H7 (cell line): ENCODE measurements around the gene HTR3A. TPM values are rescaled to one million over a fixed set of nuclear protein-coding genes. Genes with fewer than 3 reads are reported as not detected.
A peak's percentile ranks its signal among the peaks of the same experiment; 100 is the strongest.
"Not testable (repeated sequence)": the region's sequence is repeated elsewhere in the genome, so short reads cannot be mapped to it uniquely, and the experiment has no call there.

Experiments
- DNase-seq: peaks from one replicate; pipeline ENCODE4 v3.0.0; 2012
- H3K27me3 ChIP-seq: 2 replicates; pipeline ENCODE4 v1.6.0; 2011; ENCODE audit warnings: mild to moderate bottlenecking, low read length; ENCODE audit not compliant: control insufficient read depth, insufficient read depth
- H3K36me3 ChIP-seq: replicated peaks from 2 replicates; pipeline ENCODE4 v1.5.1; 2011; ENCODE audit warnings: low read length; ENCODE audit not compliant: control insufficient read depth, insufficient read depth
- H3K4me3 ChIP-seq: 2 replicates; pipeline ENCODE4 v1.5.1; 2011; ENCODE audit warnings: low read depth, mild to moderate bottlenecking, control low read depth, low read length, moderate library complexity; ENCODE audit not compliant: insufficient read depth
- total RNA-seq: library from RNA; depleted of rRNA; stranded (reverse); fragments of >200 nt; shearing (Covaris generic); gene quantifications from 2 replicates; pipeline ENCODE4 v1.2.3, GENCODE V29; 2014; rRNA removed

HTR3A gene
- total RNA-seq: 2.0 and 5.4 TPM in 2 replicates

GRCh38 chr11:113974741-113975470 lies at the start of gene HTR3A:
Gene HTR3A (plus strand): TSS chr11:113975108. CDS start chr11:113975326, 218 bp downstream.
- Histone ChIP-seq H3K36me3 (no peaks in the 10 kb centered on the region; the same call in 1 of the 2 replicates), H3K27me3 (peaks cover 2% of the 10 kb centered on the region; the same call in 1 of the 2 replicates), H3K4me3 (peak within 1 kb of the TSS; percentile 20; the same call in 1 of the 2 replicates)
- DNase-seq: peak; percentile 88

- Histone ChIP-seq H3K4me3 (no peak overlapping the region), H3K27me3 (no peaks in the 10 kb centered on the region), H3K36me3 (no peaks in the 10 kb centered on the region)
- DNase-seq: no peak
These were observed 48.4 kb upstream of the HTR3A start for GRCh38 chr11:113926273-113927197.

GRCh38 chr11:113928311-113928710 lies 46.6 kb upstream of the HTR3A start:
- no peaks in the 10 kb centered on the region for H3K36me3 ChIP-seq
- DNase-seq: no peak
- H3K4me3 ChIP-seq: no peak overlapping the region
- no peaks in the 10 kb centered on the region for H3K27me3 ChIP-seq

- Histone ChIP-seq H3K4me3 (no peak overlapping the region), H3K27me3 (no peaks in the 10 kb centered on the region), H3K36me3 (no peaks in the 10 kb centered on the region)
- DNase-seq: peak; percentile 34
These were observed 42.1 kb upstream of the HTR3A start for GRCh38 chr11:113932788-113933187.

- not testable (repeated sequence) for H3K4me3 ChIP-seq, H3K27me3 ChIP-seq, DNase-seq, H3K36me3 ChIP-seq
These were observed 40.7 kb upstream of the HTR3A start for GRCh38 chr11:113934193-113934592.

GRCh38 chr11:113934761-113935160 lies 40.1 kb upstream of the HTR3A start:
- no peaks in the 10 kb centered on the region for H3K27me3 ChIP-seq
- H3K4me3 ChIP-seq: no peak overlapping the region
- no peak for DNase-seq

GRCh38 chr11:113935858-113936257 lies 39.0 kb upstream of the HTR3A start:
- no peak for DNase-seq
- Histone ChIP-seq H3K4me3 (no peak overlapping the region), H3K27me3 (no peaks in the 10 kb centered on the region)

More at GRCh38 chr11:113934761-113935160, 40.1 kb upstream of the HTR3A start:
- no peaks in the 10 kb centered on the region for H3K36me3 ChIP-seq

GRCh38 chr11:113937918-113938317 lies 37.0 kb upstream of the HTR3A start:
- no peaks in the 10 kb centered on the region for H3K27me3 ChIP-seq
- H3K4me3 ChIP-seq: no peak overlapping the region
- H3K36me3 ChIP-seq: no peaks in the 10 kb centered on the region
- DNase-seq: no peak

More at GRCh38 chr11:113935858-113936257, 39.0 kb upstream of the HTR3A start:
- H3K36me3 ChIP-seq: no peaks in the 10 kb centered on the region

GRCh38 chr11:113942256-113942655 lies 32.7 kb upstream of the HTR3A start:
- no peak for DNase-seq
- no peaks in the 10 kb centered on the region for H3K27me3 ChIP-seq
- H3K4me3 ChIP-seq: no peak overlapping the region
- H3K36me3 ChIP-seq: no peaks in the 10 kb centered on the region

GRCh38 chr11:113946162-113946561 lies 28.7 kb upstream of the HTR3A start:
- H3K36me3 ChIP-seq, H3K4me3 ChIP-seq, DNase-seq, H3K27me3 ChIP-seq: not testable (repeated sequence)

- Histone ChIP-seq H3K27me3 (no peaks in the 10 kb centered on the region), H3K4me3 (no peak overlapping the region), H3K36me3 (no peaks in the 10 kb centered on the region)
- no peak for DNase-seq
These were observed 26.9 kb upstream of the HTR3A start for GRCh38 chr11:113947994-113948393.

GRCh38 chr11:113949891-113950290 lies 25.0 kb upstream of the HTR3A start:
- H3K27me3 ChIP-seq: no peaks in the 10 kb centered on the region
- DNase-seq: no peak
- no peaks in the 10 kb centered on the region for H3K36me3 ChIP-seq
- no peak overlapping the region for H3K4me3 ChIP-seq

GRCh38 chr11:113951537-113951936 lies 23.4 kb upstream of the HTR3A start:
- no peak for DNase-seq
- Histone ChIP-seq H3K27me3 (no peaks in the 10 kb centered on the region), H3K4me3 (no peak overlapping the region), H3K36me3 (no peaks in the 10 kb centered on the region)

GRCh38 chr11:113952070-113952469 lies 22.8 kb upstream of the HTR3A start:
- no peak overlapping the region for H3K4me3 ChIP-seq
- no peaks in the 10 kb centered on the region; the same call in 1 of the 2 replicates for H3K27me3 ChIP-seq
- DNase-seq: no peak
- no peaks in the 10 kb centered on the region for H3K36me3 ChIP-seq

- no peaks in the 10 kb centered on the region for H3K36me3 ChIP-seq
- H3K4me3 ChIP-seq: no peak overlapping the region
- no peak for DNase-seq
- H3K27me3 ChIP-seq: no peaks in the 10 kb centered on the region; the same call in 1 of the 2 replicates
These were observed 22.3 kb upstream of the HTR3A start for GRCh38 chr11:113952588-113952987.
